Colonic mucosa (tissue), 4 donors: ENCODE data around the gene CD63. TPM values are rescaled to one million over a fixed set of nuclear protein-coding genes. Genes with fewer than 3 reads are reported as not detected.

Experiments used
- DNase-seq: peaks from one replicate; pipeline ENCODE4 v3.0.0-alpha.2; 2020
- H3K27ac ChIP-seq: fragments of 200-600 bp; one replicate; pipeline ENCODE4 v1.8.0; 2021
- H3K27me3 ChIP-seq: fragments of 200-600 bp; one replicate; pipeline ENCODE4 v1.8.0; 2021
- H3K36me3 ChIP-seq: fragments of 200-600 bp; one replicate; pipeline ENCODE4 v1.8.0; 2021
- H3K4me1 ChIP-seq: fragments of 200-600 bp; one replicate; pipeline ENCODE4 v1.8.0; 2021; ENCODE audit warnings: mild to moderate bottlenecking
- H3K4me3 ChIP-seq: fragments of 200-600 bp; one replicate; pipeline ENCODE4 v1.8.0; 2021
- H3K9ac ChIP-seq, 2 donors: one replicate each; pipeline ENCODE4 v1.7.0; 2013; ENCODE audit warnings: control low read depth in 2 of 2, low read depth in 2 of 2, low read length in 2 of 2
- H3K9me3 ChIP-seq: fragments of 200-600 bp; one replicate; pipeline ENCODE4 v1.8.0; 2021
- intact Hi-C: fragments of 100-400 bp; cut with DNase I; formaldehyde crosslinking; loops from one replicate; pipeline ENCODE4 v1.14.1; 2022
- total RNA-seq, 2 donors: library from RNA; stranded (reverse); fragmentation: NEBNext Ultra II Directional in 1 of 2; extraction: Animal tissue kit (Norgen Biotek cat#: 25700) in 1 of 2; gene quantifications; one replicate each; pipeline ENCODE4 v1.2.1, GENCODE V29; 2021
- TF ChIP-seq, protein P1 (sequence below): fragments of 200-600 bp; IDR thresholded peaks from one replicate; pipeline ENCODE4 v1.8.0; 2022; ENCODE audit warnings: antibody characterized with exemption, mild to moderate bottlenecking
- donor health status: healthy.
- donor health status: DM: no; HTN: no; CAD: no.
- donor health status: DM: no; HTN: no; CAD: no.

The CD63 gene
- total RNA-seq, 2 donors from 2014 or later = 707 to 1,094 TPM

DNA sequence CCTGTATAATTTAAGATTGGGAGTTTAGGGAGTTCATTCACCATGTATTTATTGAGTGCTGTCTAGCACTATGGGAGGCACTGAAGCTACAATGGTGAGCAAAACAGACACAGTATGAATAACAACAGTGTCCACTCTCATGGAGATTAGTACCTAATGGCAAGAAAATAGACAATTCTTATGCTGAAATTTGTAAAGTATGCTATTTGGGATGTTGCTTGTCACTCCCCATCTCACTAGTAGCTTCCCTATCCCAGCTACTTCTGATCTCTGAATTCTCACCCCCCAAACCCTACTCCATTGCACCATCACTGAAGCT is 18.1 kb upstream of the CD63 start:
- TF ChIP-seq, protein P1, sequence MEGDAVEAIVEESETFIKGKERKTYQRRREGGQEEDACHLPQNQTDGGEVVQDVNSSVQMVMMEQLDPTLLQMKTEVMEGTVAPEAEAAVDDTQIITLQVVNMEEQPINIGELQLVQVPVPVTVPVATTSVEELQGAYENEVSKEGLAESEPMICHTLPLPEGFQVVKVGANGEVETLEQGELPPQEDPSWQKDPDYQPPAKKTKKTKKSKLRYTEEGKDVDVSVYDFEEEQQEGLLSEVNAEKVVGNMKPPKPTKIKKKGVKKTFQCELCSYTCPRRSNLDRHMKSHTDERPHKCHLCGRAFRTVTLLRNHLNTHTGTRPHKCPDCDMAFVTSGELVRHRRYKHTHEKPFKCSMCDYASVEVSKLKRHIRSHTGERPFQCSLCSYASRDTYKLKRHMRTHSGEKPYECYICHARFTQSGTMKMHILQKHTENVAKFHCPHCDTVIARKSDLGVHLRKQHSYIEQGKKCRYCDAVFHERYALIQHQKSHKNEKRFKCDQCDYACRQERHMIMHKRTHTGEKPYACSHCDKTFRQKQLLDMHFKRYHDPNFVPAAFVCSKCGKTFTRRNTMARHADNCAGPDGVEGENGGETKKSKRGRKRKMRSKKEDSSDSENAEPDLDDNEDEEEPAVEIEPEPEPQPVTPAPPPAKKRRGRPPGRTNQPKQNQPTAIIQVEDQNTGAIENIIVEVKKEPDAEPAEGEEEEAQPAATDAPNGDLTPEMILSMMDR = no peak
- DNase-seq = no peak
- intact Hi-C loops = loop anchor here (10.0 kb wide), 1 partner anchor 288 kb away; no protein-coding TSS in a partner anchor

GRCh38 chr12:55746174-55746912 is 17.5 kb upstream of the CD63 start:
- H3K4me3 ChIP-seq = no peak overlapping the region
- H3K9me3 ChIP-seq = no peaks in the 10 kb centered on the region
- no peaks in the 10 kb centered on the region for H3K36me3 ChIP-seq
- H3K4me1 ChIP-seq = no peaks in the 10 kb centered on the region
- TF ChIP-seq, protein P1 = no peak
- H3K9ac ChIP-seq = no peak overlapping the region
- no peaks in the 10 kb centered on the region for H3K27me3 ChIP-seq
- no peak overlapping the region for H3K27ac ChIP-seq
- intact Hi-C loops = loop anchor here (10.0 kb wide), 1 partner anchor 288 kb away; no protein-coding TSS in a partner anchor
- no peak for DNase-seq

More for the DNA sequence above, 18.1 kb upstream of the CD63 start:
- Histone ChIP-seq H3K4me3 (no peak overlapping the region), H3K9ac (no peak overlapping the region), H3K9me3 (no peaks in the 10 kb centered on the region), H3K27ac (no peak overlapping the region), H3K36me3 (no peaks in the 10 kb centered on the region), H3K27me3 (no peaks in the 10 kb centered on the region), H3K4me1 (no peaks in the 10 kb centered on the region)

DNA sequence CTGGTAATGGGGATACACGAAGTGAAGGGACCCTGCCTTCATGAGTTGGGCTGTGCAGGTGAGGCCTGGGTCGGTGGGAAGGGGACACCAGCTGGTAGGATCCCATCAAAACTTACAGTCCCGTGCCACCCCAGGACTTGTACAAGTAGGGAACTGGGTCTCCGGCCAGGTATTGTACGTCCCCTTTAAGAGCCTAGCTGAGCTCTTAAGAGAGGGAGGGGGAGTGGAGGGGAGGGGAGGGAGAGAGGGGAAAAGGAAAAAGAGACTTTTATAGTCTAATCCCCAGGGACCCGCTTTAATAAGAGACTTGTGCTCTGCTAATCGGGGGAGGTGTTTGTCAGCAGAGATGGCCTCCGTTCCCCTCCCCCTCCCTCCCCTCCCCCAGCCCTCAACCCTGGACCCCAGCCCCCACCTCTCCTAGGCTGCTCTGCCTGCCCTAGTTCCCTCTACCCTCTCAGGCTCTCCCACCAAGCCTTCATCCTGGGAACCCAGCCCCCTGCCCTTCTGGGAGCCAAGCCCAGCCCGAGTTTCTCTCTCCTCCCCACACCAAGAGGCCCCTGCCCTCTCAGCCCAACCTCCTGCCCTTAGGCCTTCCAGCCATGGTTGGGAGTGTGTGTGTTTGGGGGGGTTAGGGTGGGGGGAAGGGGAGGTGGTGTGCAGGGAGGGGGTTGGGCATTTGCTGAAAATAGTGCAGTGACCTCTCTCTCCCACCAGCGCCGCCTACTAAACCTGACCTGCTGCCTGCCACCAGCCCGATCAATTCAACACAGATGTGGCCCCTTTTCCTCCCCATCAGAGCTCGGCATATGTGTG is 16.8 kb upstream of the CD63 start:
- TF ChIP-seq, protein P1 = no peak
- Histone ChIP-seq H3K4me3 (no peak overlapping the region), H3K27me3 (no peaks in the 10 kb centered on the region), H3K36me3 (no peaks in the 10 kb centered on the region), H3K9ac (no peak overlapping the region), H3K9me3 (no peaks in the 10 kb centered on the region), H3K27ac (no peak overlapping the region), H3K4me1 (no peaks in the 10 kb centered on the region)
- intact Hi-C loops = loop anchor here (10.0 kb wide), 1 partner anchor 289 kb away; no protein-coding TSS in a partner anchor
- no peak for DNase-seq

GRCh38 chr12:55744340-55745030 is 15.7 kb upstream of the CD63 start:
- TF ChIP-seq, protein P1 = no peak
- no peak overlapping the region for H3K27ac ChIP-seq
- H3K27me3 ChIP-seq = no peaks in the 10 kb centered on the region
- H3K4me1 ChIP-seq = no peaks in the 10 kb centered on the region
- DNase-seq = no peak
- intact Hi-C loops = loop anchor here (5.0 to 10.0 kb wide), 2 partner anchors 48 to 290 kb away; no protein-coding TSS in a partner anchor
- H3K9ac ChIP-seq = peak overlapping the region in 1 of 2 donors; percentile 27
- no peaks in the 10 kb centered on the region for H3K36me3 ChIP-seq
- no peaks in the 10 kb centered on the region for H3K9me3 ChIP-seq
- peak overlapping the region; percentile 57 for H3K4me3 ChIP-seq
